GM12878 (cell line): ENCODE measurements around the gene EBP. TPM values are rescaled to one million over a fixed set of nuclear protein-coding genes. Genes with fewer than 3 reads are reported as not detected.

ENCODE experiments used
- DPF2 ChIP-seq: fragments of 450-650 bp; IDR thresholded peaks from 2 replicates; pipeline ENCODE4 v1.6.1; 2017; ENCODE audit warnings: mild to moderate bottlenecking
- HCFC1 ChIP-seq: fragments of 150-350 bp; IDR thresholded peaks from 2 replicates; pipeline ENCODE4 v1.6.1; 2014; ENCODE audit warnings: low read length
- HDGF ChIP-seq: fragments of 450-650 bp; IDR thresholded peaks from 2 replicates; pipeline ENCODE4 v1.6.1; 2016; ENCODE audit warnings: antibody characterized with exemption
- PML ChIP-seq: IDR thresholded peaks from 2 replicates; pipeline ENCODE4 v1.6.1; 2012; ENCODE audit warnings: low read length, inconsistent platforms
- SMAD5 ChIP-seq: IDR thresholded peaks from 2 replicates; pipeline ENCODE4 v1.6.1; 2016; ENCODE audit warnings: antibody characterized with exemption, low read depth
- ZNF622 ChIP-seq: fragments of 450-650 bp; IDR thresholded peaks from 2 replicates; pipeline ENCODE4 v1.6.1; 2017; ENCODE audit warnings: mild to moderate bottlenecking, inconsistent platforms
- ZSCAN29 ChIP-seq: fragments of 450-650 bp; IDR thresholded peaks from 2 replicates; pipeline ENCODE4 v1.6.1; 2017; ENCODE audit warnings: mild to moderate bottlenecking, moderate library complexity
- polyA plus RNA-seq, 11 experiments: library from polyadenylated mRNA; depleted of rRNA in 4 of 11; unstranded in 6 of 11; stranded (reverse) in 5 of 11; fragments of >200 nt; fragmentation: Nextera tagmentation in 4 of 11; fragmentation: Illumina TruSeq in 1 of 11; extraction: Ambion mirVana in 4 of 11; extraction: Trizol in 1 of 11; gene quantifications; 1 replicate in 1 of 11; 2 replicates in 10 of 11; pipeline versions ENCODE4 v1.2.1 to v1.2.3, GENCODE V29; 2011 to 2016; ENCODE audit warnings: inconsistent platforms in 2 of 11, missing spikeins in 2 of 11, low read depth in 1 of 11
- total RNA-seq, 4 experiments: library from RNA; depleted of rRNA in 3 of 4; stranded (reverse); fragments of >200 nt in 3 of 4; fragmentation: Illumina TruSeq in 1 of 4; extraction: Trizol in 1 of 4; gene quantifications; 2 replicates each; pipeline versions ENCODE4 v1.2.1 to v1.2.3, GENCODE V29; 2013 to 2021
- TF ChIP-seq, protein P1 (sequence below): fragments of 450-650 bp; IDR thresholded peaks from 2 replicates; pipeline ENCODE4 v1.6.1; 2017; ENCODE audit warnings: mild to moderate bottlenecking
- TF ChIP-seq, protein P2 (sequence below): fragments of 450-650 bp; IDR thresholded peaks from 2 replicates; pipeline ENCODE4 v1.6.1; 2016; ENCODE audit warnings: mild to moderate bottlenecking
- TF ChIP-seq, protein P3 (sequence below): IDR thresholded peaks from 2 replicates; pipeline ENCODE4 v1.6.1; 2011; ENCODE audit warnings: low read depth, low read length, improper control_type of control experiment, borderline replicate concordance
- TF ChIP-seq, protein P4 (sequence below), 3 experiments: IDR thresholded peaks in 2 of 3; conservative IDR thresholded peaks in 1 of 3; 2 replicates each; pipeline ENCODE4 v1.5.1; 2011; ENCODE audit warnings: low read depth in 3 of 3, low read length in 3 of 3, mild to moderate bottlenecking in 3 of 3, control low read depth in 2 of 3, moderate library complexity in 2 of 3, inconsistent platforms in 1 of 3, mixed read lengths in 1 of 3; ENCODE audit not compliant: control insufficient read depth in 2 of 3, insufficient read depth in 1 of 3; ENCODE audit errors: extremely low read depth in 1 of 3
- TF ChIP-seq, protein P5 (sequence below): IDR thresholded peaks from 2 replicates; pipeline ENCODE4 v1.6.1; 2012; ENCODE audit warnings: low read depth, low read length, improper control_type of control experiment
- TF ChIP-seq, protein P6 (sequence below): IDR thresholded peaks from 2 replicates; pipeline ENCODE4 v1.6.1; 2012; ENCODE audit warnings: mild to moderate bottlenecking, low read depth, low read length
- TF ChIP-seq, protein P7 (sequence below): fragments of 450-650 bp; IDR thresholded peaks from 2 replicates; pipeline ENCODE4 v1.6.1; 2016; ENCODE audit warnings: mild to moderate bottlenecking, moderate library complexity, borderline replicate concordance

The EBP gene
- total and polyA plus RNA-seq, 10 of the 15 experiments (the other 5 are each of a cell fraction or from before 2014, with no cell fraction given) = 125 to 628 (median 180) TPM

DNA sequence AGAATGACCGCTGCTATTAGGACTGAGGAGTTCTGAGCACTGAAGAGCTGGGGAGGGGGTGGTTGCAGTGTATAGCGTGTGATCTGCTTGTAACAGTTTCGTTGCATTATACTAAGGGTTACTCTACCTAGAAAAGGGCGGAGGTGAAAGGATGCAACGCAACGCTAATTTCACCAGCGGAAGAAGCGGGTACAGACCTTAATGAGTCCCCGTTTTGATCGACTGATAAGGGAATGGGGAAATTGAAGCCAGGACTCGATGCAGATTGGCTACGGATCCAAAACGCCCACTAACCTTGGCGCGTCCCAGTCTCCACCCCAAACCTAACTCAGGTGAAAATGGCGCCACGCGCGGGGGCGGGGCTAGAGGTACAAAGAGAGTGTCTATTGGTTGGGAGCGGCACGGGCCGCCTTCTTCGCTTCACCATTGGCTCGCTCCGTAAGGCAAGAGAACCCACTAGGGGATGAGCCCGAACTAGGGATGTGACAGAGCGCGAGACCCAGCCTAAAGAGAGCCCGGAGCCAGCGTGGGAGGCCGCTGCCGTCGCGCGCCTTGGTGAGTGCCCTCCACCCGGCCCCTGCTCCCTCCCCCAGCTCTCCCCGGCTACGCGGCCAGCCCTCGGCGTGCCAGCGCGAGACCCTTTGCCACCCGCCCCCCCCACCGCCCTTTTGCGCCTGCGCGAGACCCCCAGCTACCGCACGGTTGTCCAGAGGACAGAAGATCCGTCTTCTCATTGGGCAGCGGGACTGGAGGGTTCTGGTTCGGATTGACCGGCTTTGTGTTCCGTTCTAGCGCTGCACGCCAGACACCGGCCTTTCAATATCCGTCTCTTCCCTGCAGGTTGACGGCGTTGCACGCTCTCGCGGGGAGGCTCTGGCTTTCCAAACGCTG lies at the start of gene EBP (continued):
- TF ChIP-seq, protein P1, sequence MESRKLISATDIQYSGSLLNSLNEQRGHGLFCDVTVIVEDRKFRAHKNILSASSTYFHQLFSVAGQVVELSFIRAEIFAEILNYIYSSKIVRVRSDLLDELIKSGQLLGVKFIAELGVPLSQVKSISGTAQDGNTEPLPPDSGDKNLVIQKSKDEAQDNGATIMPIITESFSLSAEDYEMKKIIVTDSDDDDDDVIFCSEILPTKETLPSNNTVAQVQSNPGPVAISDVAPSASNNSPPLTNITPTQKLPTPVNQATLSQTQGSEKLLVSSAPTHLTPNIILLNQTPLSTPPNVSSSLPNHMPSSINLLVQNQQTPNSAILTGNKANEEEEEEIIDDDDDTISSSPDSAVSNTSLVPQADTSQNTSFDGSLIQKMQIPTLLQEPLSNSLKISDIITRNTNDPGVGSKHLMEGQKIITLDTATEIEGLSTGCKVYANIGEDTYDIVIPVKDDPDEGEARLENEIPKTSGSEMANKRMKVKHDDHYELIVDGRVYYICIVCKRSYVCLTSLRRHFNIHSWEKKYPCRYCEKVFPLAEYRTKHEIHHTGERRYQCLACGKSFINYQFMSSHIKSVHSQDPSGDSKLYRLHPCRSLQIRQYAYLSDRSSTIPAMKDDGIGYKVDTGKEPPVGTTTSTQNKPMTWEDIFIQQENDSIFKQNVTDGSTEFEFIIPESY = no peak
- TF ChIP-seq ZNF622 (no peak), HDGF (no peak), DPF2 (no peak), ZSCAN29 (no peak), HCFC1 (no peak), SMAD5 (peak; percentile 35; the same call in 1 of the 2 replicates), PML (peak; percentile 52; the same call in 1 of the 2 replicates)
- TF ChIP-seq, protein P2, sequence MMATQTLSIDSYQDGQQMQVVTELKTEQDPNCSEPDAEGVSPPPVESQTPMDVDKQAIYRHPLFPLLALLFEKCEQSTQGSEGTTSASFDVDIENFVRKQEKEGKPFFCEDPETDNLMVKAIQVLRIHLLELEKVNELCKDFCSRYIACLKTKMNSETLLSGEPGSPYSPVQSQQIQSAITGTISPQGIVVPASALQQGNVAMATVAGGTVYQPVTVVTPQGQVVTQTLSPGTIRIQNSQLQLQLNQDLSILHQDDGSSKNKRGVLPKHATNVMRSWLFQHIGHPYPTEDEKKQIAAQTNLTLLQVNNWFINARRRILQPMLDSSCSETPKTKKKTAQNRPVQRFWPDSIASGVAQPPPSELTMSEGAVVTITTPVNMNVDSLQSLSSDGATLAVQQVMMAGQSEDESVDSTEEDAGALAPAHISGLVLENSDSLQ = peak; percentile 50; the same call in 1 of the 2 replicates
- TF ChIP-seq, protein P3, sequence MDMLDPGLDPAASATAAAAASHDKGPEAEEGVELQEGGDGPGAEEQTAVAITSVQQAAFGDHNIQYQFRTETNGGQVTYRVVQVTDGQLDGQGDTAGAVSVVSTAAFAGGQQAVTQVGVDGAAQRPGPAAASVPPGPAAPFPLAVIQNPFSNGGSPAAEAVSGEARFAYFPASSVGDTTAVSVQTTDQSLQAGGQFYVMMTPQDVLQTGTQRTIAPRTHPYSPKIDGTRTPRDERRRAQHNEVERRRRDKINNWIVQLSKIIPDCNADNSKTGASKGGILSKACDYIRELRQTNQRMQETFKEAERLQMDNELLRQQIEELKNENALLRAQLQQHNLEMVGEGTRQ = peak; percentile 70
- TF ChIP-seq, protein P4, sequence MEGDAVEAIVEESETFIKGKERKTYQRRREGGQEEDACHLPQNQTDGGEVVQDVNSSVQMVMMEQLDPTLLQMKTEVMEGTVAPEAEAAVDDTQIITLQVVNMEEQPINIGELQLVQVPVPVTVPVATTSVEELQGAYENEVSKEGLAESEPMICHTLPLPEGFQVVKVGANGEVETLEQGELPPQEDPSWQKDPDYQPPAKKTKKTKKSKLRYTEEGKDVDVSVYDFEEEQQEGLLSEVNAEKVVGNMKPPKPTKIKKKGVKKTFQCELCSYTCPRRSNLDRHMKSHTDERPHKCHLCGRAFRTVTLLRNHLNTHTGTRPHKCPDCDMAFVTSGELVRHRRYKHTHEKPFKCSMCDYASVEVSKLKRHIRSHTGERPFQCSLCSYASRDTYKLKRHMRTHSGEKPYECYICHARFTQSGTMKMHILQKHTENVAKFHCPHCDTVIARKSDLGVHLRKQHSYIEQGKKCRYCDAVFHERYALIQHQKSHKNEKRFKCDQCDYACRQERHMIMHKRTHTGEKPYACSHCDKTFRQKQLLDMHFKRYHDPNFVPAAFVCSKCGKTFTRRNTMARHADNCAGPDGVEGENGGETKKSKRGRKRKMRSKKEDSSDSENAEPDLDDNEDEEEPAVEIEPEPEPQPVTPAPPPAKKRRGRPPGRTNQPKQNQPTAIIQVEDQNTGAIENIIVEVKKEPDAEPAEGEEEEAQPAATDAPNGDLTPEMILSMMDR (IDR thresholded peaks at IDR 0.05 in 2 of 3, conservative IDR thresholded peaks at IDR 0.05 in 1 of 3; ENCODE audit: control insufficient read depth in 2 of 3, extremely low read depth in 1 of 3, insufficient read depth in 1 of 3, low read depth in 3 of 3, low read length in 3 of 3) = no peak
- TF ChIP-seq, protein P5, sequence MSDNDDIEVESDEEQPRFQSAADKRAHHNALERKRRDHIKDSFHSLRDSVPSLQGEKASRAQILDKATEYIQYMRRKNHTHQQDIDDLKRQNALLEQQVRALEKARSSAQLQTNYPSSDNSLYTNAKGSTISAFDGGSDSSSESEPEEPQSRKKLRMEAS = 0 out of 2 replicates have a peak, but pooled peaks have one; percentile 25
- TF ChIP-seq, protein P6, sequence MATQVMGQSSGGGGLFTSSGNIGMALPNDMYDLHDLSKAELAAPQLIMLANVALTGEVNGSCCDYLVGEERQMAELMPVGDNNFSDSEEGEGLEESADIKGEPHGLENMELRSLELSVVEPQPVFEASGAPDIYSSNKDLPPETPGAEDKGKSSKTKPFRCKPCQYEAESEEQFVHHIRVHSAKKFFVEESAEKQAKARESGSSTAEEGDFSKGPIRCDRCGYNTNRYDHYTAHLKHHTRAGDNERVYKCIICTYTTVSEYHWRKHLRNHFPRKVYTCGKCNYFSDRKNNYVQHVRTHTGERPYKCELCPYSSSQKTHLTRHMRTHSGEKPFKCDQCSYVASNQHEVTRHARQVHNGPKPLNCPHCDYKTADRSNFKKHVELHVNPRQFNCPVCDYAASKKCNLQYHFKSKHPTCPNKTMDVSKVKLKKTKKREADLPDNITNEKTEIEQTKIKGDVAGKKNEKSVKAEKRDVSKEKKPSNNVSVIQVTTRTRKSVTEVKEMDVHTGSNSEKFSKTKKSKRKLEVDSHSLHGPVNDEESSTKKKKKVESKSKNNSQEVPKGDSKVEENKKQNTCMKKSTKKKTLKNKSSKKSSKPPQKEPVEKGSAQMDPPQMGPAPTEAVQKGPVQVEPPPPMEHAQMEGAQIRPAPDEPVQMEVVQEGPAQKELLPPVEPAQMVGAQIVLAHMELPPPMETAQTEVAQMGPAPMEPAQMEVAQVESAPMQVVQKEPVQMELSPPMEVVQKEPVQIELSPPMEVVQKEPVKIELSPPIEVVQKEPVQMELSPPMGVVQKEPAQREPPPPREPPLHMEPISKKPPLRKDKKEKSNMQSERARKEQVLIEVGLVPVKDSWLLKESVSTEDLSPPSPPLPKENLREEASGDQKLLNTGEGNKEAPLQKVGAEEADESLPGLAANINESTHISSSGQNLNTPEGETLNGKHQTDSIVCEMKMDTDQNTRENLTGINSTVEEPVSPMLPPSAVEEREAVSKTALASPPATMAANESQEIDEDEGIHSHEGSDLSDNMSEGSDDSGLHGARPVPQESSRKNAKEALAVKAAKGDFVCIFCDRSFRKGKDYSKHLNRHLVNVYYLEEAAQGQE = no peak
- TF ChIP-seq, protein P7, sequence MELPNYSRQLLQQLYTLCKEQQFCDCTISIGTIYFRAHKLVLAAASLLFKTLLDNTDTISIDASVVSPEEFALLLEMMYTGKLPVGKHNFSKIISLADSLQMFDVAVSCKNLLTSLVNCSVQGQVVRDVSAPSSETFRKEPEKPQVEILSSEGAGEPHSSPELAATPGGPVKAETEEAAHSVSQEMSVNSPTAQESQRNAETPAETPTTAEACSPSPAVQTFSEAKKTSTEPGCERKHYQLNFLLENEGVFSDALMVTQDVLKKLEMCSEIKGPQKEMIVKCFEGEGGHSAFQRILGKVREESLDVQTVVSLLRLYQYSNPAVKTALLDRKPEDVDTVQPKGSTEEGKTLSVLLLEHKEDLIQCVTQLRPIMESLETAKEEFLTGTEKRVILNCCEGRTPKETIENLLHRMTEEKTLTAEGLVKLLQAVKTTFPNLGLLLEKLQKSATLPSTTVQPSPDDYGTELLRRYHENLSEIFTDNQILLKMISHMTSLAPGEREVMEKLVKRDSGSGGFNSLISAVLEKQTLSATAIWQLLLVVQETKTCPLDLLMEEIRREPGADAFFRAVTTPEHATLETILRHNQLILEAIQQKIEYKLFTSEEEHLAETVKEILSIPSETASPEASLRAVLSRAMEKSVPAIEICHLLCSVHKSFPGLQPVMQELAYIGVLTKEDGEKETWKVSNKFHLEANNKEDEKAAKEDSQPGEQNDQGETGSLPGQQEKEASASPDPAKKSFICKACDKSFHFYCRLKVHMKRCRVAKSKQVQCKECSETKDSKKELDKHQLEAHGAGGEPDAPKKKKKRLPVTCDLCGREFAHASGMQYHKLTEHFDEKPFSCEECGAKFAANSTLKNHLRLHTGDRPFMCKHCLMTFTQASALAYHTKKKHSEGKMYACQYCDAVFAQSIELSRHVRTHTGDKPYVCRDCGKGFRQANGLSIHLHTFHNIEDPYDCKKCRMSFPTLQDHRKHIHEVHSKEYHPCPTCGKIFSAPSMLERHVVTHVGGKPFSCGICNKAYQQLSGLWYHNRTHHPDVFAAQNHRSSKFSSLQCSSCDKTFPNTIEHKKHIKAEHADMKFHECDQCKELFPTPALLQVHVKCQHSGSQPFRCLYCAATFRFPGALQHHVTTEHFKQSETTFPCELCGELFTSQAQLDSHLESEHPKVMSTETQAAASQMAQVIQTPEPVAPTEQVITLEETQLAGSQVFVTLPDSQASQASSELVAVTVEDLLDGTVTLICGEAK = no peak; the same call in 1 of the 2 replicates
